Stimulated activated CD8-positive, alpha-beta memory T cell treated with anti-CD3 and anti-CD28 coated beads, Interleukin-2, amount 100 ng/mL, for 1 hour (primary cell): ENCODE results near the gene ELOA.
"Not testable (repeated sequence)": the region's sequence is repeated elsewhere in the genome, so short reads cannot be mapped to it uniquely, and the experiment has no call there.

Experiments used
- DNase-seq, 2 donors: peaks; one replicate each; pipeline ENCODE4 v3.0.0-alpha.2; 2020; ENCODE audit warnings: low read depth in 2 of 2

Gene ELOA

GRCh38 chr1:23743287-23744152, at the start of gene ELOA:
ELOA (plus strand) TSS chr1:23743471; CDS start chr1:23743504, 33 bp downstream.
- peak; percentile 51 to 57 for DNase-seq

GRCh38 chr1:23693599-23693998, 49.7 kb upstream of the ELOA start:
- DNase-seq, result no peak

GRCh38 chr1:23694371-23694770, 48.9 kb upstream of the ELOA start:
- DNase-seq, result no peak

GRCh38 chr1:23695667-23696066, 47.6 kb upstream of the ELOA start:
- no peak for DNase-seq

GRCh38 chr1:23696335-23696989, 46.8 kb upstream of the ELOA start:
- DNase-seq, result no peak

GRCh38 chr1:23698466-23698865, 44.8 kb upstream of the ELOA start:
- DNase-seq, result no peak

GRCh38 chr1:23699280-23700179, 43.7 kb upstream of the ELOA start:
- DNase-seq, result no peak

GRCh38 chr1:23701310-23701709, 42.0 kb upstream of the ELOA start:
- no peak for DNase-seq

GRCh38 chr1:23701996-23702395, 41.3 kb upstream of the ELOA start:
- no peak for DNase-seq

GRCh38 chr1:23704834-23705495, 38.3 kb upstream of the ELOA start:
- DNase-seq, result no peak

GRCh38 chr1:23709229-23709628, 34.0 kb upstream of the ELOA start:
- no peak for DNase-seq

GRCh38 chr1:23718482-23718881, 24.8 kb upstream of the ELOA start:
- DNase-seq, result no peak

- no peak for DNase-seq
These were observed 24.0 kb upstream of the ELOA start for GRCh38 chr1:23719162-23719820.

GRCh38 chr1:23720256-23720995, 22.8 kb upstream of the ELOA start:
- no peak for DNase-seq

GRCh38 chr1:23722652-23723051, 20.6 kb upstream of the ELOA start:
- DNase-seq, result no peak

GRCh38 chr1:23726686-23727085, 16.6 kb upstream of the ELOA start:
- no peak for DNase-seq

GRCh38 chr1:23727362-23727811, 15.9 kb upstream of the ELOA start:
- no peak for DNase-seq

- no peak for DNase-seq
These were observed 10.7 kb upstream of the ELOA start for GRCh38 chr1:23732363-23733224.

GRCh38 chr1:23733281-23733680, 10.0 kb upstream of the ELOA start:
- DNase-seq, result not testable (repeated sequence)
